AG09309 (cell line): Measurements from ENCODE around the gene PPARD.

Experiments
- DNase-seq: peaks from one replicate; pipeline ENCODE4 v3.0.0-alpha.2; 2010; ENCODE audit warnings: low read depth
- H3K4me3 ChIP-seq: 2 replicates; pipeline ENCODE4 v1.5.1; 2011; ENCODE audit warnings: mild to moderate bottlenecking, low read depth, low read length, moderate library complexity; ENCODE audit not compliant: control insufficient read depth
- TF ChIP-seq, protein P1 (sequence below): IDR thresholded peaks from 2 replicates; pipeline ENCODE4 v1.5.1; 2011; ENCODE audit warnings: mild to moderate bottlenecking, low read depth, low read length, inconsistent platforms; ENCODE audit not compliant: insufficient read depth, control insufficient read depth; ENCODE audit errors: missing control alignments

PPARD gene

DNA sequence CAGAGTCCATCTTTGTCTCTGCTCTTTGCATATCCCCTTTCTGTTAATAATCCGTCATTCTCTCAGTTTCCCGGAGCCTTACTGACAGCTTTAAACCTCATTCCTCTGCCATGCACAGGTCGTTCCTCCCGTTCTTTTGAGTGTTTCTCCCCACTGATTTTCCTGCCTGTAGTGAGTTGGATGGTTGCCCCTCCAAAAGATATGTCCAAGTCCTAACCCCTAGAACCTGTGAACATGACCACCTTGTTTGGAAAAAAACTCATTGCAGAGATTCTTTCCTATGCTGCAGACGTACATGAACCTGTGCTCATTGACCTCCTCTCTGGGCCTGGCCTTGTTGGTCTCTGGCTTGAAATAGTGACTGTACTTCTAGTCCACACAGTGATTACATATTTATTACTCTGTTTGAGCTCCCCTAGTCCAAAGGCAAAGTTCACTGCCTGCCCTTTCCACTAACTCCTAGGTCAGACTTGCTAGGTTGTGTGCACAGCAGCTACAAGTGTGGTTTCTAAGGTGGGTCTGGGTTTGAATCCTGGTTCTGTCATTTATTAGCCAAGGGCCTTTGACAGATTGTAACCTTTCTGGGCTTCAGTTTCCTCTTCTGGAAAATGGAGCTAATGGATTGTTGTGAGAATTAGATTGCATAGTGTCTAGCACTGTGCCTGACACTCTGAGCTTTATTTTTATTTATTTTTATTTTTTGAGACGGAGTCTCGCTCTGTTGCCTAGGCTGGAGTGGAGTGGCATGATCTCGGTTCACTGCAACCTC, 29.3 kb downstream of the PPARD start:
- no peak for DNase-seq
- H3K4me3 ChIP-seq: no peak overlapping the region
- TF ChIP-seq, protein P1, sequence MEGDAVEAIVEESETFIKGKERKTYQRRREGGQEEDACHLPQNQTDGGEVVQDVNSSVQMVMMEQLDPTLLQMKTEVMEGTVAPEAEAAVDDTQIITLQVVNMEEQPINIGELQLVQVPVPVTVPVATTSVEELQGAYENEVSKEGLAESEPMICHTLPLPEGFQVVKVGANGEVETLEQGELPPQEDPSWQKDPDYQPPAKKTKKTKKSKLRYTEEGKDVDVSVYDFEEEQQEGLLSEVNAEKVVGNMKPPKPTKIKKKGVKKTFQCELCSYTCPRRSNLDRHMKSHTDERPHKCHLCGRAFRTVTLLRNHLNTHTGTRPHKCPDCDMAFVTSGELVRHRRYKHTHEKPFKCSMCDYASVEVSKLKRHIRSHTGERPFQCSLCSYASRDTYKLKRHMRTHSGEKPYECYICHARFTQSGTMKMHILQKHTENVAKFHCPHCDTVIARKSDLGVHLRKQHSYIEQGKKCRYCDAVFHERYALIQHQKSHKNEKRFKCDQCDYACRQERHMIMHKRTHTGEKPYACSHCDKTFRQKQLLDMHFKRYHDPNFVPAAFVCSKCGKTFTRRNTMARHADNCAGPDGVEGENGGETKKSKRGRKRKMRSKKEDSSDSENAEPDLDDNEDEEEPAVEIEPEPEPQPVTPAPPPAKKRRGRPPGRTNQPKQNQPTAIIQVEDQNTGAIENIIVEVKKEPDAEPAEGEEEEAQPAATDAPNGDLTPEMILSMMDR: no peak

DNA sequence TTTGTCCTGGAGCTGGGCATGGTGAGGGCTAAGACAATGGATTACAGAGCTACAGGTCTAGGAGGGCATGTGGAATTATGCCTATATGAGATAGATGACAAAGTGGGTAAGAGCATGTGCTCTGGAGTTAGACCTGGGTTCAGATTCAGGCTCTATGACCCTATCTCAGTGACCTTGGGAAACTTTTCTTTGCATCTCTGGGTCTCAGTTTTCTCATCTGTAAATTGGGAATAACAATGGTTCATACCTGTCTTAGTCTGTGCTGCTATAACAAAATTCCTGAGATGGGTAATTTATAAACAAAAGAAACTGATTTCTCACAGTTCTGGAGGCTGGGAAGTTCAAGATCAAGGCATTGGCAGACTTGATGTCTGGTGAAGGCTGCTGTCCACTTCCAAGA, 30.3 kb downstream of the PPARD start:
- TF ChIP-seq, protein P1: no peak
- no peak for DNase-seq
- H3K4me3 ChIP-seq: no peak overlapping the region

DNA sequence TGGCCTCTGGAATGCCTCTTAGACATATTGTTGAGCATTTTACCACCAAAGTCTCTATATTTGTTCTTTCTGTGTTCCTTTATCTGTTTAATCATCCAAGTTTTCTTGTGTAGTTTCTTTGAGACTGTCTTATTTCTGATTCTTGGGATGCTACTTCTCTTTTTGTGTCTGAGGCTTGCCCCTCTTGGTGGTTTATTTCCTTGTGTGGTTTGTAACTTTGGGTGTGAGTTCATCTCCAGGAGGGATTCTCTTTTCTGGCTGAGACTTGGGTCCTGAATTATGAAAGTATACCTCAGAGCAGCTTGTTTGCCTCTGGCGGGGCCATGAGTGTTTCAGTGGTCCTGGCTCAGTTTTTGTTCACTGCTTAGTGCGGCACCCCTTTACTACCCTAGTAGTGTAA, 33.9 kb downstream of the PPARD start:
- TF ChIP-seq, protein P1: no peak
- no peak for DNase-seq
- H3K4me3 ChIP-seq: no peak overlapping the region

DNA sequence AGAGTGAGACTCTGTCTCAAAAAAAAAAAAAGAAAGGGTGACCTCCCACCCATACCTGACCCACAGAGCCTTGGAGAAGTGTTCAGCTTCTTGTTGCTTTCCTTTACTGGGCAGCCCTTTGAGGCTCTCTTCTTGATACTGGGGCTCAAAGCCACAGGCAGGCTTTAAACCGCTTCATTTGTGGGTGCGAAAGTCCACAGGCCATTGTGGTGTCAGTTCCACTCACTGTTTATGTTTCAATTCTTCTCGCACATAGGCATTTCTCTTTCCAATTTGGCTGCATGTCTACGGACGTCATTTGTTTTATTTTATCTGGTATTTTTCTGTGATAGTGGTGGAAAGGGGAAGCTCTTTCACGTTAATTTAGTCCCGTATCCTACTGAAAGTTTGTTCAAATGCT, 34.6 kb downstream of the PPARD start:
- H3K4me3 ChIP-seq: no peak overlapping the region
- DNase-seq: no peak
- TF ChIP-seq, protein P1: no peak

DNA sequence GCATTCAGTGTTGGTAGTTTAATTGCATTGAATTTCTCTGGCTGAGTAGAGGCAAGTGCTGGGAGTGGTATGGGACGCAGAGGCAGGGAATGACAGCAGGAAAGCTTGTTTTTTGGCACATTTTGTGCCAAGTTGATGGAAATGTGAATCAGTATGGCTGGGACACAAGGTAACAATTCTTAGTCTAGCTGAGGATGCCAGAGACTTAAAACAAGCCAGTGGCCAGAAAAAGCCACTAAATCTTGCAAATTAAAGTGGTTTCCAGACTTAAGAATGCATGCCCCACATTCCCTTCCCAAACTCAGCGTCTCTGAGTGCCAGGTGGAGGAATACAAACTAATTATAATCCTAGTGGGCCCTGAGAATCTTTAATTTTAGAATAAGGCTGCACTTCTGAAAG, 35.9 kb downstream of the PPARD start:
- TF ChIP-seq, protein P1: no peak
- DNase-seq: no peak
- H3K4me3 ChIP-seq: no peak overlapping the region

DNA sequence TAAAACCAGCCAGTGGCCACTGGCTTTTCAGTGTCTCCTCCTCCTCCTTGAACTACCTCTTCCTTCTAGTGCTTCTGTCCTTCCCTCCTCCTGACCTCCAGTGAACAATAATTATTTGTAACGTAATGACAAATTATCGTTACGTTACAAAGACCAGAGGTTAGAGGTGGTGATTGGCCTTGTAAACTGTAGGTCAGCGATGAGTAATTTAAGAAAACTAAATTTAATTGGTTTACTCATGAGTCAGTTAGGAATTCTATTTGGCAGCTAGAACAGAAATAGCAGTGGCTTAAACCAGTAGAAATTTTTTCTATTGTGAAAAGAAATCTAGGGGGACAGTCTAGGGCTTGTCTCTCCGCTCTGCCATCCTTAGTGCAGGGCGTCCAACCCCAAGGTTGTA, 38.8 kb downstream of the PPARD start:
- TF ChIP-seq, protein P1: no peak
- peak; percentile 20 for DNase-seq

More for the DNA sequence above, 38.8 kb downstream of the PPARD start:
- no peak overlapping the region for H3K4me3 ChIP-seq
